K562 (cell line): ENCODE data around the gene HPCAL1. TPM values are rescaled to one million over a fixed set of nuclear protein-coding genes. Genes with fewer than 3 reads are reported as not detected.

ENCODE experiments used
- ATAC-seq: fragments of 200-7000 bp; cut with Tn5 transposase; 3 replicates; pipeline ENCODE4 v1.9.1; 2020; ENCODE audit warnings: moderate library complexity
- BruUV-seq: library from RNA; stranded (reverse); fragments of 400-500 nt; replicated peaks from 2 replicates; lab custom pipeline; 2021; lab: Mats Ljungman, UMichigan
- CTCF ChIA-PET: fragments of 300-600 bp; formaldehyde crosslinking; extraction: SDS; loops from one replicate; lab custom pipeline; 2021; ENCODE audit warnings: low intra/inter-chr PET ratio; lab: Yijun Ruan, JAX
- POLR2A ChIA-PET: fragments of 300-600, 350-650 bp; sonication (Branson Sonifier 250); formaldehyde crosslinking; extraction: SDS; loops from one replicate; lab custom pipeline; 2021; ENCODE audit warnings: antibody characterized with exemption, inconsistent platforms; lab: Yijun Ruan, JAX
- DNase-seq, 4 experiments: peaks; one replicate each; pipeline versions ENCODE4 v3.0.0 to v3.0.0-alpha.2; 2011 to 2018; ENCODE audit warnings: low spot score in 3 of 4, mixed read lengths in 3 of 4; ENCODE audit errors: extremely low read depth in 1 of 4
- FAIRE-seq: peaks from 2 replicates; lab custom pipeline; 2011; peaks lifted over from hg19 to GRCh38; lab: Jason Lieb, UNC
- H2AFZ ChIP-seq: 2 replicates; pipeline ENCODE4 v1.6.0; 2011; ENCODE audit warnings: low read depth, low read length, control low read depth, inconsistent platforms
- H3K27ac ChIP-seq: fragments of 200-600 bp; 3 replicates; pipeline ENCODE4 v1.8.0; 2011; ENCODE audit warnings: low read depth, mild to moderate bottlenecking, control low read depth, inconsistent platforms, low read length, moderate library complexity, mixed read lengths; ENCODE audit errors: extremely low read depth
- H3K27me3 ChIP-seq, 2 experiments: fragments of 300-600 bp in 1 of 2; 2 replicates in 1 of 2; 3 replicates in 1 of 2; pipeline versions ENCODE4 v1.6.0 to v1.8.0; 2011; ENCODE audit warnings: inconsistent platforms in 2 of 2, low read length in 2 of 2, mild to moderate bottlenecking in 1 of 2, mixed read lengths in 1 of 2, moderate library complexity in 1 of 2; ENCODE audit not compliant: control insufficient read depth in 2 of 2, insufficient read depth in 2 of 2
- H3K36me3 ChIP-seq: fragments of 300-600 bp; 3 replicates; pipeline ENCODE4 v1.8.0; 2011; ENCODE audit warnings: mild to moderate bottlenecking, low read length, inconsistent platforms; ENCODE audit not compliant: control insufficient read depth, insufficient read depth
- H3K4me1 ChIP-seq, 2 experiments: fragments of 200-600 bp in 1 of 2; replicated peaks in 1 of 2; 2 replicates in 1 of 2; 3 replicates in 1 of 2; pipeline versions ENCODE4 v1.5.1 to v1.8.0; 2011; ENCODE audit warnings: inconsistent platforms in 2 of 2, low read length in 2 of 2, mild to moderate bottlenecking in 1 of 2, mixed read lengths in 1 of 2, moderate library complexity in 1 of 2; ENCODE audit not compliant: control insufficient read depth in 2 of 2, insufficient read depth in 2 of 2
- H3K4me2 ChIP-seq: 2 replicates; pipeline ENCODE4 v1.6.1; 2011; ENCODE audit warnings: low read length, control low read depth, inconsistent platforms, mixed read lengths; ENCODE audit not compliant: insufficient read depth
- H3K4me3 ChIP-seq: fragments of 200-600 bp; sonication (generic), shearing (Covaris generic); 2 replicates; pipeline ENCODE4 v1.5.1; 2016; ENCODE audit warnings: control low read depth, inconsistent platforms
- H3K79me2 ChIP-seq: fragments of 200-600 bp; 3 replicates; pipeline ENCODE4 v1.8.0; 2011; ENCODE audit warnings: low read length, inconsistent platforms; ENCODE audit not compliant: control insufficient read depth, insufficient read depth
- H3K9ac ChIP-seq, 2 experiments: 2 replicates each; pipeline versions ENCODE4 v1.6.0 to v1.6.1; 2011; ENCODE audit warnings: low read depth in 2 of 2, low read length in 2 of 2, control low read depth in 1 of 2, inconsistent platforms in 1 of 2, mild to moderate bottlenecking in 1 of 2, mixed read lengths in 1 of 2; ENCODE audit not compliant: insufficient read depth in 1 of 2
- H3K9me1 ChIP-seq: one replicate; pipeline ENCODE4 v1.6.0; 2011; ENCODE audit warnings: inconsistent platforms, mild to moderate bottlenecking, low read length, moderate library complexity; ENCODE audit not compliant: control insufficient read depth, insufficient read depth
- H3K9me3 ChIP-seq: replicated peaks from 2 replicates; pipeline ENCODE4 v1.5.1; 2011; ENCODE audit warnings: low read depth, low read length, inconsistent platforms; ENCODE audit not compliant: control insufficient read depth, insufficient read depth
- H4K20me1 ChIP-seq: replicated peaks from 2 replicates; pipeline ENCODE4 v1.6.1; 2011; ENCODE audit warnings: low read length, inconsistent platforms, mixed read lengths; ENCODE audit not compliant: control insufficient read depth, insufficient read depth
- CHD2 ChIP-seq: IDR thresholded peaks from 2 replicates; pipeline ENCODE4 v1.6.1; 2011; ENCODE audit warnings: low read depth, low read length
- EGR1 ChIP-seq: fragments of 450-650 bp; conservative IDR thresholded peaks from 2 replicates; pipeline ENCODE4 v1.6.1; 2017; ENCODE audit warnings: mild to moderate bottlenecking
- JUND ChIP-seq, 2 experiments: IDR thresholded peaks; 2 replicates in 1 of 2; 3 replicates in 1 of 2; pipeline ENCODE4 v1.6.1; 2011; ENCODE audit warnings: borderline replicate concordance in 2 of 2, low read depth in 2 of 2, low read length in 2 of 2, improper control_type of control experiment in 1 of 2, missing biosample characterization in 1 of 2, missing genetic modification characterization in 1 of 2, missing genetic modification reagents in 1 of 2
- KDM2B ChIP-seq: fragments of 250-450 bp; sonication (Bioruptor Pico); IDR thresholded peaks from 2 replicates; pipeline ENCODE4 v1.8.0; 2021; ENCODE audit warnings: mild to moderate bottlenecking, moderate library complexity
- SRSF1 ChIP-seq: fragments of 200-400 bp; formaldehyde crosslinking; IDR thresholded peaks from 2 replicates; pipeline ENCODE4 v1.6.1; 2017; ENCODE audit warnings: mild to moderate bottlenecking, low read depth, low read length, moderate library complexity
- ZNF324 ChIP-seq: fragments of 250-450 bp; sonication (Bioruptor Pico); IDR thresholded peaks from 2 replicates; pipeline ENCODE4 v1.4.0; 2020; ENCODE audit warnings: mild to moderate bottlenecking
- WGBS: fragments of 100-300 bp; shearing (Covaris generic); methylation state at CpG from one replicate; pipeline ENCODE4 v1.1.6; 2016; ENCODE audit warnings: low coverage, mixed read lengths; ENCODE audit not compliant: insufficient coverage; ENCODE audit errors: missing lambda C conversion rate; 5-methylcytosine and 5-hydroxymethylcytosine counted together
- in situ Hi-C: fragments of 300-500 bp; cut with MboI; formaldehyde crosslinking; loops from 4 replicates; pipeline ENCODE4 v1.15.0; 2018; ENCODE audit warnings: inconsistent platforms, mixed read lengths
- intact Hi-C: fragments of 100-400 bp; cut with micrococcal nuclease; formaldehyde crosslinking; loops from 2 replicates; pipeline ENCODE4 v1.14.2; 2022
- polyA plus RNA-seq, 8 experiments: library from polyadenylated mRNA; depleted of rRNA in 4 of 8; stranded (reverse) in 5 of 8; unstranded in 3 of 8; fragments of >200 nt; fragmentation: Nextera tagmentation in 2 of 8; fragmentation: Illumina TruSeq in 1 of 8; extraction: Ambion mirVana in 2 of 8; extraction: Trizol in 1 of 8; gene quantifications; 2 replicates each; pipeline versions ENCODE4 v1.2.1 to v1.2.3, GENCODE V29; 2011 to 2014; ENCODE audit warnings: inconsistent platforms in 1 of 8, missing spikeins in 1 of 8
- total RNA-seq, 7 experiments: library from RNA; depleted of rRNA in 6 of 7; stranded (reverse); fragments of >200 nt in 6 of 7; fragmentation: Illumina TruSeq in 2 of 7; extraction: Trizol in 2 of 7; gene quantifications; 2 replicates each; pipeline versions ENCODE4 v1.2.1 to v1.2.3, GENCODE V29; 2011 to 2021; ENCODE audit warnings: low replicate concordance in 1 of 7
- TF ChIP-seq, protein P1 (sequence below): sonication (generic); formaldehyde crosslinking; IDR thresholded peaks from 2 replicates; pipeline ENCODE4 v1.8.1; 2022; ENCODE audit warnings: missing genetic modification reagents
- TF ChIP-seq, protein P2 (sequence below): sonication (generic); formaldehyde crosslinking; IDR thresholded peaks from 2 replicates; pipeline ENCODE4 v1.8.0; 2023; ENCODE audit warnings: missing genetic modification reagents, mild to moderate bottlenecking, borderline replicate concordance

Gene HPCAL1
- total and polyA plus RNA-seq, 9 of the 15 experiments (the other 6 are each of a cell fraction or from before 2014, with no cell fraction given): 2.7 to 65.5 (median 23.9) TPM

- TF ChIP-seq JUND (IDR thresholded peaks at IDR 0.05; ENCODE audit: borderline replicate concordance, low read depth, low read length): no peak
- TF ChIP-seq JUND (tag; IDR thresholded peaks at IDR 0.05; ENCODE audit: borderline replicate concordance, low read depth, low read length): no peak
- TF ChIP-seq, protein P1, sequence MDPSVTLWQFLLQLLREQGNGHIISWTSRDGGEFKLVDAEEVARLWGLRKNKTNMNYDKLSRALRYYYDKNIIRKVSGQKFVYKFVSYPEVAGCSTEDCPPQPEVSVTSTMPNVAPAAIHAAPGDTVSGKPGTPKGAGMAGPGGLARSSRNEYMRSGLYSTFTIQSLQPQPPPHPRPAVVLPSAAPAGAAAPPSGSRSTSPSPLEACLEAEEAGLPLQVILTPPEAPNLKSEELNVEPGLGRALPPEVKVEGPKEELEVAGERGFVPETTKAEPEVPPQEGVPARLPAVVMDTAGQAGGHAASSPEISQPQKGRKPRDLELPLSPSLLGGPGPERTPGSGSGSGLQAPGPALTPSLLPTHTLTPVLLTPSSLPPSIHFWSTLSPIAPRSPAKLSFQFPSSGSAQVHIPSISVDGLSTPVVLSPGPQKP: no peak
- no peak for TF ChIP-seq CHD2
- no peak for TF ChIP-seq SRSF1
- TF ChIP-seq, all 486 proteins: peak for 0
Measured at GRCh38 chr2:10350761-10351160, 48.1 kb downstream of the HPCAL1 start (continued).

DNA sequence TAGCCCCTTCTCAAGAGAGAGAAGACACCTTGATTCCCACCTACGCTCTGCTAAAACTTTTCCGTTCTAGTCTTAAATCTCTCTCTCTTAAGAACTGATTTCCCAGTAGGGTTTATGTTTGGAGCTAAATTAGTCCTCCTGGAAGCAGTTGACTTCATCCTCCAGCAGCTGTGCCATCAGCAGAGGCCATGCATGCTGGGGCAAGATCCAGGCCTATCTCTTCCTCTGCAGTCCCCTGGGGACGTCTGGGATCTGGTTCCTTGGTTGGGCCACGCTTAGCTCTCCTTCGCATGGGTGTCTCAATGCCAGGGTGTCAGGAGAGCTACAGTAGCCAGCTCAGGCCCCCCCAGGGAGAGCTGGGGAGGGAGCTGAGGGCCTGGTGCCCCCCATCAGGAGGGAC is 49.7 kb downstream of the HPCAL1 start:
- Histone ChIP-seq H3K4me1 (peaks cover 6 to 14% of the 10 kb centered on the region in 2 experiments; a peak in 4 of 5 replicates), H3K9me3 (no peaks in the 10 kb centered on the region), H3K9ac (no peak overlapping the region), H2AFZ (no peak overlapping the region), H3K9me1 (peaks cover 4% of the 10 kb centered on the region), H3K4me3 (no peak overlapping the region), H4K20me1 (peaks cover 10% of the 10 kb centered on the region), H3K27me3 (no peaks in the 10 kb centered on the region), H3K36me3 (peaks cover 7% of the 10 kb centered on the region; the same call in 2 of the 3 replicates), H3K4me2 (no peak overlapping the region), H3K79me2 (peaks cover 25% of the 10 kb centered on the region), H3K27ac (no peak overlapping the region)
- ATAC-seq (no peak), DNase-seq (no peak), FAIRE-seq (no peak)
- no peak for TF ChIP-seq ZNF324 (CRISPR knock-in tag)
- TF ChIP-seq KDM2B (CRISPR knock-in tag): no peak
- no peak for TF ChIP-seq EGR1
- TF ChIP-seq, protein P2, sequence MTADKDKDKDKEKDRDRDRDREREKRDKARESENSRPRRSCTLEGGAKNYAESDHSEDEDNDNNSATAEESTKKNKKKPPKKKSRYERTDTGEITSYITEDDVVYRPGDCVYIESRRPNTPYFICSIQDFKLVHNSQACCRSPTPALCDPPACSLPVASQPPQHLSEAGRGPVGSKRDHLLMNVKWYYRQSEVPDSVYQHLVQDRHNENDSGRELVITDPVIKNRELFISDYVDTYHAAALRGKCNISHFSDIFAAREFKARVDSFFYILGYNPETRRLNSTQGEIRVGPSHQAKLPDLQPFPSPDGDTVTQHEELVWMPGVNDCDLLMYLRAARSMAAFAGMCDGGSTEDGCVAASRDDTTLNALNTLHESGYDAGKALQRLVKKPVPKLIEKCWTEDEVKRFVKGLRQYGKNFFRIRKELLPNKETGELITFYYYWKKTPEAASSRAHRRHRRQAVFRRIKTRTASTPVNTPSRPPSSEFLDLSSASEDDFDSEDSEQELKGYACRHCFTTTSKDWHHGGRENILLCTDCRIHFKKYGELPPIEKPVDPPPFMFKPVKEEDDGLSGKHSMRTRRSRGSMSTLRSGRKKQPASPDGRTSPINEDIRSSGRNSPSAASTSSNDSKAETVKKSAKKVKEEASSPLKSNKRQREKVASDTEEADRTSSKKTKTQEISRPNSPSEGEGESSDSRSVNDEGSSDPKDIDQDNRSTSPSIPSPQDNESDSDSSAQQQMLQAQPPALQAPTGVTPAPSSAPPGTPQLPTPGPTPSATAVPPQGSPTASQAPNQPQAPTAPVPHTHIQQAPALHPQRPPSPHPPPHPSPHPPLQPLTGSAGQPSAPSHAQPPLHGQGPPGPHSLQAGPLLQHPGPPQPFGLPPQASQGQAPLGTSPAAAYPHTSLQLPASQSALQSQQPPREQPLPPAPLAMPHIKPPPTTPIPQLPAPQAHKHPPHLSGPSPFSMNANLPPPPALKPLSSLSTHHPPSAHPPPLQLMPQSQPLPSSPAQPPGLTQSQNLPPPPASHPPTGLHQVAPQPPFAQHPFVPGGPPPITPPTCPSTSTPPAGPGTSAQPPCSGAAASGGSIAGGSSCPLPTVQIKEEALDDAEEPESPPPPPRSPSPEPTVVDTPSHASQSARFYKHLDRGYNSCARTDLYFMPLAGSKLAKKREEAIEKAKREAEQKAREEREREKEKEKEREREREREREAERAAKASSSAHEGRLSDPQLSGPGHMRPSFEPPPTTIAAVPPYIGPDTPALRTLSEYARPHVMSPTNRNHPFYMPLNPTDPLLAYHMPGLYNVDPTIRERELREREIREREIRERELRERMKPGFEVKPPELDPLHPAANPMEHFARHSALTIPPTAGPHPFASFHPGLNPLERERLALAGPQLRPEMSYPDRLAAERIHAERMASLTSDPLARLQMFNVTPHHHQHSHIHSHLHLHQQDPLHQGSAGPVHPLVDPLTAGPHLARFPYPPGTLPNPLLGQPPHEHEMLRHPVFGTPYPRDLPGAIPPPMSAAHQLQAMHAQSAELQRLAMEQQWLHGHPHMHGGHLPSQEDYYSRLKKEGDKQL (CRISPR knock-in tag): no peak
- no TSS peak for BruUV-seq
- POLR2A ChIA-PET: interaction anchor here (0.6 to 1.1 kb wide), 3 partner anchors 10 to 95 kb away, joined by 3 to 4 read pairs (median 3); no protein-coding TSS in a partner anchor
- WGBS: 78% methylated on average over 5 of the region's 5 CpGs
- intact Hi-C loops: no loop called here
- CTCF ChIA-PET: no interaction called here
- in situ Hi-C loops: no loop called here
